AG04450 (cell line): ENCODE measurements around the gene AURKAIP1. TPM values are rescaled to one million over a fixed set of nuclear protein-coding genes. Genes with fewer than 3 reads are reported as not detected.

Experiments
- CTCF ChIA-PET: fragments of 300-600, 350-600 bp; formaldehyde crosslinking; extraction: SDS; loops from one replicate; lab custom pipeline; 2022; ENCODE audit warnings: antibody characterized with exemption, inconsistent platforms; lab: Charles Lee
- POLR2A ChIA-PET: fragments of 350-600 bp; formaldehyde crosslinking; extraction: SDS; loops from one replicate; lab custom pipeline; 2021; ENCODE audit warnings: antibody characterized with exemption, inconsistent platforms; lab: Yijun Ruan, JAX
- DNase-seq: peaks from one replicate; pipeline ENCODE4 v3.0.0-alpha.2; 2011; ENCODE audit warnings: low read depth, low spot score
- H3K27ac ChIP-seq: one replicate; pipeline ENCODE4 v1.5.1; 2012; ENCODE audit warnings: low read depth, low read length, control low read depth
- H3K27me3 ChIP-seq: one replicate; pipeline ENCODE4 v1.6.0; 2012; ENCODE audit warnings: low read length; ENCODE audit not compliant: control insufficient read depth, insufficient read depth
- H3K4me3 ChIP-seq: 2 replicates; pipeline ENCODE4 v1.5.1; 2011; ENCODE audit warnings: mild to moderate bottlenecking, low read depth, low read length, control low read depth
- H3K9me3 ChIP-seq: 2 replicates; pipeline ENCODE4 v1.5.1; 2012; ENCODE audit warnings: low read length; ENCODE audit not compliant: control insufficient read depth, insufficient read depth
- polyA plus RNA-seq: library from polyadenylated mRNA; depleted of rRNA; stranded (reverse); fragments of >200 nt; gene quantifications from 2 replicates; pipeline ENCODE4 v1.2.3, GENCODE V29; 2011
- TF ChIP-seq, protein P1 (sequence below): IDR thresholded peaks from 2 replicates; pipeline ENCODE4 v1.5.1; 2011; ENCODE audit warnings: low read depth, low read length, control low read depth, inconsistent platforms

Gene AURKAIP1
- polyA plus RNA-seq, 1 experiment, result 54.3 TPM

DNA sequence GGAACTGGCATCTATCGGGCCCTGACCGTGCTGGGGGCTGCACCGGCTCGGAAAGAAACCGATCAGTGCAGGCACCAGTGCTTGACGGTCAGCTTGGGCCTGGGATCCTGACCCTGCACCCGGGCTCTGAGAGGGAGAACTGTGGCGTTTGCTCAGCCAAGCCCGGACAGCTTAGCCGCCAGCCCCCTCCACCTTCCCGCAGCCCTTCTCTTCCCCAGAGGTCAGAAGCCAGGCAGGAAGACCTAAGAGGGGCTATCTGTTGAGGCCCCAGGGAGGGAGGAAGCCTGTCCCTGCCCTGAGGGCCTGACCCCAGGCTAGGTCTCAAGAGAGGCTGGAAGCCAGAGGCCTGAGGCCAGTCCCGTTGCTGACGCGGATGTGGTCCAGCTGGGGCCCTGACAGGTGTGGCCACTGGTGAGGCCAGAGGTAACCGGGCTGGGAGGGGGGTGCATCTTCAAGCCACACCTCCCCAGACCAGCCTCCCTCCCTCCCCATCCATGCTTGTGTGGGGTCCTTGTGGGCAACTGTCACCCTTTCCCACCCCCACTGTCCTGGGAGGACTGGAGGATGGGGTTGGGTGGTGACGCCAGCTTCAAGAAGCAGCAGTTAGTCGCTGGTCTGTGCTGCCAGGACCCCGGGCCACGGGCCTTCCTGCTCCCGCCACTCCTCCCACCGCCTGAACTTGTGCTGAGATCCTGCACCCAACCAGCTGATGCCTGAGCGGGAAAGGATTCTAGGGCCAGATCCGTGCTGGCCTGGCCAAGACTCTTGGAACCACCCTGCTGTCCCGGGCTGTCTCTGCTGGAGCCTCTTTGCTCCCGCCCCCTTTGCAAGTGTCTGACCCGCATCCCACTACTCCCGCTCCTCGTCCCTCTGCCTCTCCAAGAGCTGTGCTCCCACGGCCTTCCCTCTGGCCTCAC is 23.2 kb downstream of the AURKAIP1 start:
- POLR2A ChIA-PET, result interaction anchor here (0.9 to 1.0 kb wide), 2 partner anchors 20 to 22 kb away, joined by 3 to 6 read pairs; no protein-coding TSS in a partner anchor
- CTCF ChIA-PET, result interaction anchor here (0.7 to 1.0 kb wide), 2 partner anchors 20 to 21 kb away, joined by 3 to 4 read pairs; no protein-coding TSS in a partner anchor
- peak overlapping the region; percentile 17 for H3K4me3 ChIP-seq
- H3K9me3 ChIP-seq, result no peaks in the 10 kb centered on the region; the same call in 1 of the 2 replicates
- DNase-seq, result no peak
- TF ChIP-seq, protein P1, sequence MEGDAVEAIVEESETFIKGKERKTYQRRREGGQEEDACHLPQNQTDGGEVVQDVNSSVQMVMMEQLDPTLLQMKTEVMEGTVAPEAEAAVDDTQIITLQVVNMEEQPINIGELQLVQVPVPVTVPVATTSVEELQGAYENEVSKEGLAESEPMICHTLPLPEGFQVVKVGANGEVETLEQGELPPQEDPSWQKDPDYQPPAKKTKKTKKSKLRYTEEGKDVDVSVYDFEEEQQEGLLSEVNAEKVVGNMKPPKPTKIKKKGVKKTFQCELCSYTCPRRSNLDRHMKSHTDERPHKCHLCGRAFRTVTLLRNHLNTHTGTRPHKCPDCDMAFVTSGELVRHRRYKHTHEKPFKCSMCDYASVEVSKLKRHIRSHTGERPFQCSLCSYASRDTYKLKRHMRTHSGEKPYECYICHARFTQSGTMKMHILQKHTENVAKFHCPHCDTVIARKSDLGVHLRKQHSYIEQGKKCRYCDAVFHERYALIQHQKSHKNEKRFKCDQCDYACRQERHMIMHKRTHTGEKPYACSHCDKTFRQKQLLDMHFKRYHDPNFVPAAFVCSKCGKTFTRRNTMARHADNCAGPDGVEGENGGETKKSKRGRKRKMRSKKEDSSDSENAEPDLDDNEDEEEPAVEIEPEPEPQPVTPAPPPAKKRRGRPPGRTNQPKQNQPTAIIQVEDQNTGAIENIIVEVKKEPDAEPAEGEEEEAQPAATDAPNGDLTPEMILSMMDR, result no peak
- H3K27ac ChIP-seq, result peak overlapping the region; percentile 47
- no peaks in the 10 kb centered on the region for H3K27me3 ChIP-seq

DNA sequence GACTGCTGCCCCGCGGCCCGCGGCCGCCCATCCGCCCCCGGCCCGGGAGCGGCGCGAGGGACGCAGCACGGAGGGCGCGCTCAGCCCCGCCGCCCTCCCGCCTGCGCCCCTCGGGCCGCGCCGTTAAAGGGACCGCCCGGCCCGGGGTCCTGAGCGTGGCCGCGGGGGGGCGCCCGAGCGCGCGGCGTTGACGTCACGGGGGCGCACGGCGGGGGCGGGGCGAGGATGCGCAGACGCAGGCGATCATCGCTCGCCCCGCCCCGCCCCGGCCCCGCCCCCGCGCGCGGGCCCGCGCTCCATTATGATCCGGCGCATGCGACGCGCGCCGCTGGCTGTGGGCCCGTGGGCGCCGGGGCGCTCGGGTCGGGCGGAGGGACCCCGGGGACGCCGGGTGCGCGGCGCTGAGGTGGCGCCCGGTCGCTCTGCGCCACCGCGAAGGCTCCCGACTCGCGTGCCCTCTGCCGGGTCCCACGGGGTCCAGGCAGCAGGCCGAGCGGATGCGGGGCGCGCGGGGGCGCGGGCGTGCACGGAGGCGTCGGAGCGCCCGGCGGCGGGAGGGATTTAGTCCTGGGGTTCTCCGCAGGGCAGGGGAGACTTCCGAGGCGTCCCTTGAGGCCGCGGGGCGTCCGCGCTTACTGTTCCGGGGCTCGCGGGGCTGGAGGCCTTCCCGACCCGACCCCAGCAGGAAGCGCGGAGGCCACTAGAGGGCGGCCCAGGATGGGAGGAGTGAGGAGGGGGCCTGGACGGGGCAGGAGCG is 25.6 kb downstream of the AURKAIP1 start, which contains the start of gene DVL1:
Gene DVL1, minus strand, starts transcription at position 163 of the 757 bp plus-strand sequence. CDS start 353 bp downstream, outside the sequence.
- Histone ChIP-seq H3K4me3 (peak within 1 kb of the TSS; percentile 74), H3K9me3 (no peaks in the 10 kb centered on the region; the same call in 1 of the 2 replicates), H3K27me3 (no peaks in the 10 kb centered on the region), H3K27ac (peak within 1 kb of the TSS; percentile 57)
- POLR2A ChIA-PET, result no interaction called here
- DNase-seq, result peak; percentile 24
- CTCF ChIA-PET, result no interaction called here
- TF ChIP-seq, protein P1, result peak; percentile 52

DNA sequence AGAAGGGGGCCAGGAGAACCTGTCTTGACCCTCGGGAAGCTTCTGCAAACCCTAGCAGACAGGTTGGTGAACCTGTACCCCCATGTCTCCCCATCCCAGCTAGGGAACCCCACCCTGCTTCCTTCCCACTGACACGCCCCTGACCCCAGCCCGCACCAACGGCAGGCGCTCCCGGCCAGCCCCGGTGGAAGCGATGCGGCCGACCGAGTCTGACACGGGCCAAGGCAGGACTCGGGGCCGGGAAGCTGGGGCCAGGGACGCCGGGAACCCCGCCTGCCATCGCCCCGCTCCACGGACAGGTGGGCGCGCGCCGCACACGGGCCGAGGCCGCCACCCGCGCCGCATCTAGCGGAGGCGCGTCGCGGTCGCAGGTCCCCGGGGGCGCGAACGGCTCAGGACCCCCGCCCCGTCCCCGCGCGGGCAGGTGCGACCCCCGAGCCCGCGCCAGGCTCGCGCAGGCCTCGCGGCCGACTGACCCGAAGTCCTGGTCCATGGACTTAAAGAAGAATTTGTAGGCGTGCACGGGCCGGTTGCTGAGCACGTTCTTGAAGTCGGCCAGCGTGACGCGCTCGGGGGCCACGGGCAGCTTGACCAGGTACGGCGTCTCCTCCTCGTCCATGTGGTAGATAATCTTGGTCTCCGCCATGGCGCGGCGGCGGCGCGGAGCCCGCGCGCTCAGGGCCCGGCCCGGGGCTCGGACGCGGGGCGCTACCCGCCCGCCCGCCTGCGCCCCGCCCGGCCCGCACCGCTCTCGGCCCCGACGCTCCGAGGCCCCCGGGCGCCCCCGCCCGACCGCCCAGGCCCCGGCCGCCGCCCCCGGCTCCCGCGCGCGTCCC is 26.4 kb downstream of the AURKAIP1 start:
- no peak for DNase-seq
- Histone ChIP-seq H3K4me3 (peak overlapping the region; percentile 74), H3K9me3 (no peaks in the 10 kb centered on the region; the same call in 1 of the 2 replicates), H3K27me3 (no peaks in the 10 kb centered on the region), H3K27ac (no peak overlapping the region)
- ChIA-PET POLR2A (interaction anchor here (0.6 to 1.9 kb wide), 3 partner anchors 9 to 405 kb away, joined by 7 to 12 read pairs (median 9); partner anchors contain the start of genes AURKAIP1 and MXRA8), CTCF (interaction anchor here (0.8 to 1.2 kb wide), 4 partner anchors 14 to 227 kb away, joined by 3 to 6 read pairs (median 3); no protein-coding TSS in a partner anchor)
- TF ChIP-seq, protein P1, result no peak

DNA sequence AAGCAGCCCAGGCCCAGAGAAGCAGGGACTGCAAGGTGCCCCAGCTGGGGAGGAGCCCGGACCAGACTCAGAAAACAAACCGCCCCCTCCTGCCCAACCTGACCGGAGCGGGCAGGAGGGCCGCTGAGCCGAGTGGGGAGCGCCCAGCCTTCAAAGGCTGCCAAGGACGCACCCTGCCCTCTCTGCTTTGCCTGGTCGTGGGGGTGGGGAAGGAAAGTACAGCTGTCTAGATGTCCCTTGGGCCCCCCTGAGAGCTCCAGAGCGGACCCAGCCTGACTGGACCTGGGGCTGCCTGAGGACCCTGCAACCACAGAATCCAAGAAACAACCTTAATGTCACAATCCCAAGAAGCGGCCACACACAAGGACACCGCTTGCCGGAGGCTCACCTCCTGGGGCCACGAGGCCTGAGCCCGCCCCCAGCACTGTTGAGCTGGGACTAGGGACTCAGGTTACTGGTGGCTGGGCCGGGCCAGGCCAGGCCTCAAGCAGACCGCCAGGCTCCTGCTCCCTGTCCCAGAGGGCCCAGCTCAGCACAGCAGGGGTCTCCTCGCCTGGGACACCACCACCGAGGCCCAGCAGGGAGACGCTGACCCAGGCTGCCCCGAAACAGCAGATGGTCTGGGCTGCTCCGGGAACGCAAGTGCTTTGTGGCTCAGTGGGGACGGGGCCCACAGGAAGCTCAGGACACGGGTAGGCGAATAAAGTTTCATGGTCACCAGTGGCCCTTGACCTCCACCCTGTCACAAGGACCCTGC is 27.2 kb downstream of the AURKAIP1 start:
- H3K4me3 ChIP-seq, result peak overlapping the region; percentile 74
- POLR2A ChIA-PET, result interaction anchor here (1.7 to 1.9 kb wide), 2 partner anchors 10 to 27 kb away, joined by 7 to 12 read pairs; partner anchors contain the start of genes AURKAIP1 and MXRA8
- H3K27me3 ChIP-seq, result no peaks in the 10 kb centered on the region
- TF ChIP-seq, protein P1, result no peak
- DNase-seq, result no peak
- H3K9me3 ChIP-seq, result no peaks in the 10 kb centered on the region; the same call in 1 of the 2 replicates
- peak overlapping the region; percentile 2 for H3K27ac ChIP-seq
- CTCF ChIA-PET, result interaction anchor here (0.8 to 1.2 kb wide), 4 partner anchors 13 to 226 kb away, joined by 3 to 6 read pairs (median 3); no protein-coding TSS in a partner anchor
